ENCODE measurements around the gene RHOD.

Gene RHOD

GRCh38 chr11:67072295-67072694 is 15.6 kb downstream of the RHOD start:
- H3K4me3 ChIP-seq (ENCODE audit: low read depth, low read length), result no peak overlapping the region
- no peak for TF ChIP-seq CTCF (IDR thresholded peaks at IDR 0.05; ENCODE audit: borderline replicate concordance, insufficient read depth, low read depth, low read length)

- no peak overlapping the region for H3K4me3 ChIP-seq (ENCODE audit: low read depth, low read length)
- TF ChIP-seq CTCF (IDR thresholded peaks at IDR 0.05; ENCODE audit: borderline replicate concordance, insufficient read depth, low read depth, low read length), result no peak
These were observed 17.3 kb downstream of the RHOD start for GRCh38 chr11:67073908-67074307.

GRCh38 chr11:67076202-67076601 is 19.6 kb downstream of the RHOD start:
- no peak overlapping the region for H3K4me3 ChIP-seq (ENCODE audit: low read depth, low read length)
- no peak for TF ChIP-seq CTCF (IDR thresholded peaks at IDR 0.05; ENCODE audit: borderline replicate concordance, insufficient read depth, low read depth, low read length)

- no peak overlapping the region for H3K4me3 ChIP-seq (ENCODE audit: low read depth, low read length)
- TF ChIP-seq CTCF (IDR thresholded peaks at IDR 0.05; ENCODE audit: borderline replicate concordance, insufficient read depth, low read depth, low read length), result no peak
These were observed 22.5 kb downstream of the RHOD start for GRCh38 chr11:67079065-67079705.

GRCh38 chr11:67082071-67082791 is 25.6 kb downstream of the RHOD start:
- TF ChIP-seq CTCF (IDR thresholded peaks at IDR 0.05; ENCODE audit: borderline replicate concordance, insufficient read depth, low read depth, low read length), result no peak
- H3K4me3 ChIP-seq (ENCODE audit: low read depth, low read length), result no peak overlapping the region

GRCh38 chr11:67083786-67084366 is 27.2 kb downstream of the RHOD start:
- no peak for TF ChIP-seq CTCF (IDR thresholded peaks at IDR 0.05; ENCODE audit: borderline replicate concordance, insufficient read depth, low read depth, low read length)
- H3K4me3 ChIP-seq (ENCODE audit: low read depth, low read length), result no peak overlapping the region

- H3K4me3 ChIP-seq (ENCODE audit: low read depth, low read length), result no peak overlapping the region
- TF ChIP-seq CTCF (IDR thresholded peaks at IDR 0.05; ENCODE audit: borderline replicate concordance, insufficient read depth, low read depth, low read length), result no peak
These were observed 29.0 kb downstream of the RHOD start for GRCh38 chr11:67085617-67086016.
